Midbrain (tissue), 1 donor: Measurements from ENCODE around the gene LRRC8E.
A peak's percentile ranks its signal among the peaks of the same experiment; 100 is the strongest.

Source experiments
- DNase-seq: peaks from one replicate; lab custom pipeline; 2025; lab: John Stamatoyannopoulos, UW

LRRC8E gene

GRCh38 chr19:7932276-7932929, 44.1 kb downstream of the LRRC8E start:
- DNase-seq = no peak

GRCh38 chr19:7932930-7933300, 44.6 kb downstream of the LRRC8E start:
- no peak for DNase-seq

GRCh38 chr19:7933411-7933810, 45.1 kb downstream of the LRRC8E start:
- DNase-seq = no peak

- DNase-seq = no peak
Observed at GRCh38 chr19:7933828-7934725, 45.8 kb downstream of the LRRC8E start.

- no peak for DNase-seq
Observed at GRCh38 chr19:7934766-7935165, 46.5 kb downstream of the LRRC8E start.

GRCh38 chr19:7940841-7941240, 52.5 kb downstream of the LRRC8E start:
- DNase-seq = no peak

GRCh38 chr19:7941895-7942596, 53.7 kb downstream of the LRRC8E start:
- DNase-seq = no peak

GRCh38 chr19:7942981-7943443, 54.7 kb downstream of the LRRC8E start:
- DNase-seq = no peak

GRCh38 chr19:7943444-7944176, 55.3 kb downstream of the LRRC8E start, which contains the start of gene TIMM44:
Gene TIMM44 (minus strand): TSS chr19:7943666. CDS start chr19:7943651, 15 bp downstream.
- DNase-seq = peak; percentile 99

GRCh38 chr19:7944177-7944761, 56.0 kb downstream of the LRRC8E start:
- DNase-seq = peak; percentile 89

- DNase-seq = no peak
Observed at GRCh38 chr19:7947939-7948338, 59.6 kb downstream of the LRRC8E start.
